H9 (cell line): ENCODE results near the gene CACFD1. TPM values are rescaled to one million over a fixed set of nuclear protein-coding genes. Genes with fewer than 3 reads are reported as not detected.

Experiments used
- DNase-seq: peaks from one replicate; pipeline ENCODE4 v3.0.0-alpha.2; 2017
- H2AFZ ChIP-seq: one replicate; pipeline ENCODE4 v1.6.1; 2013; ENCODE audit warnings: mild to moderate bottlenecking, low read length, control low read depth, moderate library complexity
- H2AK5ac ChIP-seq: 2 replicates; pipeline ENCODE4 v1.6.1; 2013; ENCODE audit warnings: low read length, control low read depth, mixed read lengths; ENCODE audit not compliant: insufficient read length
- H2BK120ac ChIP-seq: one replicate; pipeline ENCODE4 v1.6.1; 2013; ENCODE audit warnings: low read depth, mild to moderate bottlenecking, low read length, control low read depth, inconsistent platforms; ENCODE audit not compliant: poor library complexity, severe bottlenecking
- H2BK12ac ChIP-seq: 2 replicates; pipeline ENCODE4 v1.6.1; 2013; ENCODE audit warnings: low read length, control low read depth, mixed read lengths, low read depth; ENCODE audit not compliant: insufficient read length
- H2BK15ac ChIP-seq: 2 replicates; pipeline ENCODE4 v1.6.1; 2013; ENCODE audit warnings: low read depth, low read length, control low read depth
- H2BK20ac ChIP-seq: one replicate; pipeline ENCODE4 v1.6.1; 2013; ENCODE audit warnings: low read depth, mild to moderate bottlenecking, low read length, control low read depth, inconsistent platforms; ENCODE audit not compliant: poor library complexity, severe bottlenecking
- H2BK5ac ChIP-seq: 2 replicates; pipeline ENCODE4 v1.6.1; 2013; ENCODE audit warnings: low read length, control low read depth, mixed read lengths; ENCODE audit not compliant: insufficient read length
- H3K14ac ChIP-seq: 2 replicates; pipeline ENCODE4 v1.6.1; 2013; ENCODE audit warnings: low read length, control low read depth; ENCODE audit not compliant: insufficient read depth
- H3K18ac ChIP-seq: 2 replicates; pipeline ENCODE4 v1.6.1; 2013; ENCODE audit warnings: low read depth, mild to moderate bottlenecking, mixed read lengths, low read length, control low read depth; ENCODE audit not compliant: insufficient read length
- H3K23ac ChIP-seq: 2 replicates; pipeline ENCODE4 v1.6.1; 2013; ENCODE audit warnings: low read length, control low read depth, mixed read lengths, low read depth; ENCODE audit not compliant: insufficient read length
- H3K23me2 ChIP-seq: 2 replicates; pipeline ENCODE4 v1.6.1; 2013; ENCODE audit warnings: low read depth, mild to moderate bottlenecking, mixed read lengths, low read length, control low read depth; ENCODE audit not compliant: insufficient read length, poor library complexity, severe bottlenecking
- H3K27ac ChIP-seq: 2 replicates; pipeline ENCODE4 v1.5.1; 2013; ENCODE audit warnings: low read length, control low read depth, mixed read lengths, low read depth; ENCODE audit not compliant: insufficient read length
- H3K27me3 ChIP-seq: 2 replicates; pipeline ENCODE4 v1.6.1; 2013; ENCODE audit warnings: low read length, control low read depth, inconsistent platforms; ENCODE audit not compliant: insufficient read depth
- H3K4ac ChIP-seq: 2 replicates; pipeline ENCODE4 v1.6.1; 2013; ENCODE audit warnings: low read depth, mild to moderate bottlenecking, control low read depth, inconsistent platforms, low read length, moderate library complexity
- H3K4me1 ChIP-seq: 2 replicates; pipeline ENCODE4 v1.6.1; 2013; ENCODE audit warnings: low read length, control low read depth, inconsistent platforms; ENCODE audit not compliant: insufficient read depth
- H3K4me2 ChIP-seq: 2 replicates; pipeline ENCODE4 v1.6.1; 2013; ENCODE audit warnings: low read length, control low read depth, mixed read lengths; ENCODE audit not compliant: insufficient read length, insufficient read depth
- H3K56ac ChIP-seq: 2 replicates; pipeline ENCODE4 v1.6.1; 2013; ENCODE audit warnings: low read depth, mild to moderate bottlenecking, mixed read lengths, low read length, control low read depth; ENCODE audit not compliant: insufficient read length
- H3K79me1 ChIP-seq: 2 replicates; pipeline ENCODE4 v1.6.1; 2013; ENCODE audit warnings: low read depth, mild to moderate bottlenecking, moderate library complexity, low read length, control low read depth, inconsistent platforms; ENCODE audit not compliant: insufficient read depth, poor library complexity, severe bottlenecking
- H3K79me2 ChIP-seq: 2 replicates; pipeline ENCODE4 v1.6.1; 2013; ENCODE audit warnings: low read length, control low read depth, inconsistent platforms; ENCODE audit not compliant: insufficient read depth
- H3K9ac ChIP-seq: 2 replicates; pipeline ENCODE4 v1.6.1; 2013; ENCODE audit warnings: low read length, control low read depth, mixed read lengths; ENCODE audit not compliant: insufficient read length; ENCODE audit errors: extremely low read depth
- H3K9me3 ChIP-seq: one replicate; pipeline ENCODE4 v1.6.1; 2013; ENCODE audit warnings: low read depth, low read length, inconsistent platforms; ENCODE audit not compliant: control insufficient read depth
- H3T11ph ChIP-seq: one replicate; pipeline ENCODE4 v1.6.1; 2013; ENCODE audit warnings: mild to moderate bottlenecking, low read length, control low read depth, inconsistent platforms
- H4K20me1 ChIP-seq: one replicate; pipeline ENCODE4 v1.6.1; 2013; ENCODE audit not compliant: control insufficient read depth, insufficient read length, insufficient read depth
- H4K5ac ChIP-seq: 2 replicates; pipeline ENCODE4 v1.6.1; 2013; ENCODE audit warnings: low read depth, mild to moderate bottlenecking, mixed read lengths, low read length, control low read depth; ENCODE audit not compliant: insufficient read length
- H4K8ac ChIP-seq: replicated peaks from 2 replicates; pipeline ENCODE4 v1.6.1; 2013; ENCODE audit warnings: low read length, control low read depth, mixed read lengths, low read depth; ENCODE audit not compliant: insufficient read length
- H4K91ac ChIP-seq: 2 replicates; pipeline ENCODE4 v1.6.1; 2013; ENCODE audit warnings: low read depth, mild to moderate bottlenecking, moderate library complexity, mixed read lengths, low read length, control low read depth; ENCODE audit not compliant: insufficient read length
- H3K27ac Mint-ChIP-seq, 3 experiments: 2 replicates in 2 of 3; 3 replicates in 1 of 3; pipeline ENCODE4 v1.8.0; 2020 to 2021; ENCODE audit warnings: mixed read lengths in 3 of 3, mild to moderate bottlenecking in 1 of 3, moderate library complexity in 1 of 3
- H3K27me3 Mint-ChIP-seq: 2 replicates; pipeline ENCODE4 v1.8.0; 2021; ENCODE audit warnings: low read depth, mild to moderate bottlenecking, moderate library complexity, mixed read lengths
- H3K36me3 Mint-ChIP-seq, 3 experiments: 2 replicates in 2 of 3; 3 replicates in 1 of 3; pipeline ENCODE4 v1.8.0; 2020 to 2021; ENCODE audit warnings: low read depth in 3 of 3, mixed read lengths in 3 of 3; ENCODE audit not compliant: insufficient read depth in 1 of 3
- H3K4me1 Mint-ChIP-seq, 2 experiments: 2 replicates each; pipeline ENCODE4 v1.8.0; 2020; ENCODE audit warnings: mixed read lengths in 2 of 2
- H3K4me3 Mint-ChIP-seq, 2 experiments: 2 replicates in 1 of 2; 3 replicates in 1 of 2; pipeline ENCODE4 v1.8.0; 2020 to 2021; ENCODE audit warnings: mild to moderate bottlenecking in 2 of 2, mixed read lengths in 2 of 2, moderate library complexity in 1 of 2
- H3K9me3 Mint-ChIP-seq, 2 experiments: 2 replicates in 1 of 2; 3 replicates in 1 of 2; pipeline ENCODE4 v1.8.0; 2020; ENCODE audit warnings: mild to moderate bottlenecking in 2 of 2, mixed read lengths in 2 of 2, moderate library complexity in 1 of 2
- WGBS: extraction: QIAGEN DNeasy Blood & Tissue Kit; methylation state at CpG from one replicate; pipeline ENCODE4 v1.1.7; 2013; ENCODE audit warnings: missing lambda C conversion rate, low lambda C conversion rate, mixed read lengths; ENCODE audit not compliant: insufficient read length; ENCODE audit errors: extremely low coverage; 5-methylcytosine and 5-hydroxymethylcytosine counted together
- total RNA-seq: library from RNA; stranded (reverse); gene quantifications from 2 replicates; pipeline ENCODE4 v1.2.1, GENCODE V29; 2021
- TF ChIP-seq, protein P1 (sequence below): fragments of 200-600 bp; sonication (generic); conservative IDR thresholded peaks from 3 replicates; pipeline ENCODE4 v1.8.0; 2021; ENCODE audit warnings: antibody characterized with exemption, mild to moderate bottlenecking

CACFD1 gene
- total RNA-seq, 1 experiment from 2014 or later = 20.0 TPM

DNA sequence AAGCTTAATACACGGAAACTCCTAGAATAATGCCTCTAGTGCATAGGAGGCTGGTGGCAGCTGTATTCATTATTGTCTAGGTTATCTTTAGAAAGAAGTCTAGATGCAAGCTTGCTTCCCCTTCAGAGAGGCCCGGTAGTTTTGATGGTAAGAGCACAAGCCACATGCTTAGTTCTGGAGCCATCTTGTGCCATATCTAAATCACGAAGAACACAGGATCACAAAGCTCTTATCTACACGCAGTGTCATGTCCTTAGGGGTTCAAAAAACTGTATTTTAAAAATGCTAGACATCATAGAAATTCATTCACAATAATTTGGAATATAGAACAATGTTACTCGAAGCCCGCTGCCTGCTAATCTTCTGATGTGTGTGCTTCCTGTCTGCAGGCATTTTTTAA lies 6.2 kb downstream of the CACFD1 start:
- DNase-seq = no peak
- Histone ChIP-seq H3K14ac (no peak overlapping the region), H3T11ph (no peak overlapping the region), H3K9ac (no peak overlapping the region), H3K4me1 (peaks cover 4% of the 10 kb centered on the region; the same call in 1 of the 2 replicates), H2BK5ac (no peak overlapping the region), H4K20me1 (peaks cover 2% of the 10 kb centered on the region), H3K56ac (no peak overlapping the region), H3K18ac (no peak overlapping the region), H2BK12ac (no peak overlapping the region), H3K27ac (no peak overlapping the region), H3K4ac (no peak overlapping the region), H2AK5ac (no peak overlapping the region), H3K23me2 (no peaks in the 10 kb centered on the region), H4K91ac (no peak overlapping the region), H3K27me3 (no peaks in the 10 kb centered on the region), H3K79me2 (no peaks in the 10 kb centered on the region), H3K4me2 (no peak overlapping the region), H2AFZ (no peak overlapping the region), H2BK120ac (no peak overlapping the region), H4K8ac (no peak overlapping the region), H3K9me3 (no peaks in the 10 kb centered on the region), H3K79me1 (no peaks in the 10 kb centered on the region), H2BK20ac (no peak overlapping the region), H3K23ac (no peak overlapping the region), H2BK15ac (no peak overlapping the region), H4K5ac (no peak overlapping the region)
- H3K27me3 Mint-ChIP-seq = no peaks in the 10 kb centered on the region
- TF ChIP-seq, protein P1, sequence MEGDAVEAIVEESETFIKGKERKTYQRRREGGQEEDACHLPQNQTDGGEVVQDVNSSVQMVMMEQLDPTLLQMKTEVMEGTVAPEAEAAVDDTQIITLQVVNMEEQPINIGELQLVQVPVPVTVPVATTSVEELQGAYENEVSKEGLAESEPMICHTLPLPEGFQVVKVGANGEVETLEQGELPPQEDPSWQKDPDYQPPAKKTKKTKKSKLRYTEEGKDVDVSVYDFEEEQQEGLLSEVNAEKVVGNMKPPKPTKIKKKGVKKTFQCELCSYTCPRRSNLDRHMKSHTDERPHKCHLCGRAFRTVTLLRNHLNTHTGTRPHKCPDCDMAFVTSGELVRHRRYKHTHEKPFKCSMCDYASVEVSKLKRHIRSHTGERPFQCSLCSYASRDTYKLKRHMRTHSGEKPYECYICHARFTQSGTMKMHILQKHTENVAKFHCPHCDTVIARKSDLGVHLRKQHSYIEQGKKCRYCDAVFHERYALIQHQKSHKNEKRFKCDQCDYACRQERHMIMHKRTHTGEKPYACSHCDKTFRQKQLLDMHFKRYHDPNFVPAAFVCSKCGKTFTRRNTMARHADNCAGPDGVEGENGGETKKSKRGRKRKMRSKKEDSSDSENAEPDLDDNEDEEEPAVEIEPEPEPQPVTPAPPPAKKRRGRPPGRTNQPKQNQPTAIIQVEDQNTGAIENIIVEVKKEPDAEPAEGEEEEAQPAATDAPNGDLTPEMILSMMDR = no peak
- peaks cover 6 to 19% of the 10 kb centered on the region in 2 experiments for H3K4me1 Mint-ChIP-seq
- no CpG with 5 or more reads among the region's 6 CpGs for WGBS
- peaks cover 0 to 14% (median 5%) of the 10 kb centered on the region in 3 experiments; a peak in 4 of 7 replicates for H3K36me3 Mint-ChIP-seq
- no peaks in the 10 kb centered on the region; a peak in 1 of 5 replicates for H3K9me3 Mint-ChIP-seq
- no peak overlapping the region for H3K27ac Mint-ChIP-seq
- H3K4me3 Mint-ChIP-seq = no peak overlapping the region
